CD14-positive monocyte (primary cell): ENCODE results near the gene PARD6G. TPM values are rescaled to one million over a fixed set of nuclear protein-coding genes. Genes with fewer than 3 reads are reported as not detected.

ENCODE experiments used
- DNase-seq, 3 donors: peaks; one replicate each; pipeline ENCODE4 v3.0.0-alpha.2; 2011 to 2022
- H2AFZ ChIP-seq: 2 replicates; pipeline ENCODE4 v1.6.0; 2012; ENCODE audit warnings: mild to moderate bottlenecking, low read depth, low read length, inconsistent platforms; ENCODE audit not compliant: insufficient read depth, poor library complexity, severe bottlenecking
- H3K27ac ChIP-seq, 2 donors: 1 replicate in 1 of 2; 2 replicates in 1 of 2; pipeline ENCODE4 v1.5.1; 2012 to 2013; ENCODE audit warnings: low read length in 2 of 2, control low read depth in 1 of 2, inconsistent platforms in 1 of 2, low read depth in 1 of 2, mild to moderate bottlenecking in 1 of 2
- H3K27me3 ChIP-seq, 2 donors: one replicate each; pipeline versions ENCODE4 v1.6.0 to v1.6.1; 2011 to 2013; ENCODE audit warnings: low read length in 2 of 2; ENCODE audit not compliant: control insufficient read depth in 2 of 2, insufficient read depth in 2 of 2
- H3K36me3 ChIP-seq, 2 donors: replicated peaks in 1 of 2; 1 replicate in 1 of 2; 2 replicates in 1 of 2; pipeline versions ENCODE4 v1.5.1 to v1.6.1; 2012 to 2013; ENCODE audit warnings: low read length in 2 of 2, control low read depth in 1 of 2, inconsistent platforms in 1 of 2, mild to moderate bottlenecking in 1 of 2; ENCODE audit not compliant: insufficient read depth in 2 of 2, control insufficient read depth in 1 of 2
- H3K4me1 ChIP-seq, 2 donors: 1 replicate in 1 of 2; 2 replicates in 1 of 2; pipeline versions ENCODE4 v1.5.1 to v1.6.1; 2012 to 2013; ENCODE audit warnings: low read length in 2 of 2, control low read depth in 1 of 2, inconsistent platforms in 1 of 2, mild to moderate bottlenecking in 1 of 2, moderate library complexity in 1 of 2; ENCODE audit not compliant: insufficient read depth in 2 of 2, control insufficient read depth in 1 of 2
- H3K4me2 ChIP-seq: replicated peaks from 2 replicates; pipeline ENCODE3; 2012; ENCODE audit warnings: low read length, moderate library complexity, mild to moderate bottlenecking; ENCODE audit not compliant: poor library complexity, severe bottlenecking; ENCODE audit errors: extremely low read depth
- H3K4me3 ChIP-seq, 3 experiments: fragments of 200-600 bp in 1 of 3; sonication (generic) in 1 of 3; replicated peaks in 1 of 3; 1 replicate in 2 of 3; 2 replicates in 1 of 3; pipeline ENCODE4 v1.5.1; 2011 to 2013; ENCODE audit warnings: low read length in 3 of 3, mild to moderate bottlenecking in 3 of 3, control low read depth in 2 of 3, low read depth in 2 of 3, inconsistent platforms in 1 of 3, moderate library complexity in 1 of 3
- H3K79me2 ChIP-seq: 2 replicates; pipeline ENCODE4 v1.6.0; 2012; ENCODE audit warnings: mild to moderate bottlenecking, control low read depth, inconsistent platforms, low read length, moderate library complexity; ENCODE audit not compliant: insufficient read depth
- H3K9ac ChIP-seq: 2 replicates; pipeline ENCODE4 v1.6.0; 2017; ENCODE audit warnings: low read length, mild to moderate bottlenecking; ENCODE audit not compliant: insufficient read depth, poor library complexity, severe bottlenecking
- H3K9me3 ChIP-seq, 2 donors: replicated peaks in 1 of 2; 1 replicate in 1 of 2; 2 replicates in 1 of 2; pipeline versions ENCODE4 v1.5.1 to v1.6.1; 2012 to 2013; ENCODE audit warnings: low read length in 2 of 2, control low read depth in 1 of 2; ENCODE audit not compliant: control insufficient read depth in 1 of 2, insufficient read depth in 1 of 2
- H4K20me1 ChIP-seq: 2 replicates; pipeline ENCODE4 v1.6.0; 2012; ENCODE audit warnings: mild to moderate bottlenecking, low read length, control low read depth, moderate library complexity; ENCODE audit not compliant: insufficient read depth
- H3K27ac Mint-ChIP-seq, 7 donors: one replicate each; pipeline ENCODE4 v1.8.0; 2020; ENCODE audit warnings: mild to moderate bottlenecking in 7 of 7, mixed read lengths in 7 of 7, moderate library complexity in 6 of 7, inconsistent platforms in 2 of 7
- H3K27me3 Mint-ChIP-seq, 3 donors: one replicate each; pipeline ENCODE4 v1.8.0; 2021 to 2022; ENCODE audit warnings: low read depth in 3 of 3, mild to moderate bottlenecking in 3 of 3, mixed read lengths in 3 of 3, moderate library complexity in 3 of 3, inconsistent platforms in 1 of 3
- H3K36me3 Mint-ChIP-seq, 2 donors: one replicate each; pipeline ENCODE4 v1.8.0; 2020; ENCODE audit warnings: mixed read lengths in 2 of 2, inconsistent platforms in 1 of 2, mild to moderate bottlenecking in 1 of 2
- H3K4me1 Mint-ChIP-seq: one replicate; pipeline ENCODE4 v1.8.0; 2020; ENCODE audit warnings: mild to moderate bottlenecking, mixed read lengths
- H3K4me3 Mint-ChIP-seq, 2 donors: one replicate each; pipeline ENCODE4 v1.8.0; 2020; ENCODE audit warnings: mild to moderate bottlenecking in 2 of 2, mixed read lengths in 2 of 2, moderate library complexity in 1 of 2
- H3K9me3 Mint-ChIP-seq, 7 donors: one replicate each; pipeline ENCODE4 v1.8.0; 2020 to 2022; ENCODE audit warnings: mixed read lengths in 7 of 7, mild to moderate bottlenecking in 6 of 7, moderate library complexity in 6 of 7, inconsistent platforms in 2 of 7
- CTCF ChIP-seq: fragments of 200-600 bp; IDR thresholded peaks from one replicate; pipeline ENCODE4 v1.8.0; 2022; ENCODE audit warnings: antibody characterized with exemption, mild to moderate bottlenecking
- WGBS: methylation state at CpG from one replicate; pipeline ENCODE4 v1.1.5; 2013; ENCODE audit warnings: missing lambda C conversion rate; ENCODE audit not compliant: insufficient coverage; 5-methylcytosine and 5-hydroxymethylcytosine counted together
- intact Hi-C, 2 donors: fragments of 100-400 bp; cut with micrococcal nuclease; formaldehyde crosslinking; loops; one replicate each; pipeline versions ENCODE4 v1.15.0 to v1.15.1; 2023
- polyA plus RNA-seq, 3 donors: library from polyadenylated mRNA; depleted of rRNA in 1 of 3; unstranded in 2 of 3; stranded (reverse) in 1 of 3; fragments of 300-500 nt in 2 of 3; fragments of >200 nt in 1 of 3; fragmentation: Illumina TruSeq in 2 of 3; gene quantifications; 1 replicate in 2 of 3; 2 replicates in 1 of 3; pipeline ENCODE4 v1.2.3, GENCODE V29; 2012 to 2021

PARD6G gene
- polyA plus RNA-seq, 3 donors, result not detected

GRCh38 chr18:80137137-80137536 lies 110.2 kb downstream of the PARD6G start:
- Mint-ChIP-seq H3K4me3 (no peak overlapping the region), H3K36me3 (peaks cover 68 to 71% of the 10 kb centered on the region in 2 donors), H3K4me1 (no peaks in the 10 kb centered on the region), H3K27me3 (peaks cover 0 to 2% (median 0%) of the 10 kb centered on the region in 3 donors), H3K27ac (peak overlapping the region in 3 of 7 donors; percentile 1 to 7 (median 6)), H3K9me3 (no peaks in the 10 kb centered on the region)
- no peak overlapping the region for H2AFZ ChIP-seq
- H3K4me1 ChIP-seq, result no peaks in the 10 kb centered on the region
- intact Hi-C loops, result no loop called here
- no peak overlapping the region for H3K27ac ChIP-seq
- WGBS, result over 99% methylated on average over 13 of the region's 14 CpGs
- no peak overlapping the region for H3K4me3 ChIP-seq
- no peak overlapping the region for H3K9ac ChIP-seq
- H3K79me2 ChIP-seq, result no peaks in the 10 kb centered on the region
- no peak for DNase-seq
- H3K4me2 ChIP-seq, result no peak overlapping the region
- H3K27me3 ChIP-seq, result no peaks in the 10 kb centered on the region
- no peaks in the 10 kb centered on the region for H3K9me3 ChIP-seq
- no peak for TF ChIP-seq CTCF
- H4K20me1 ChIP-seq, result no peaks in the 10 kb centered on the region
- peaks cover 27 to 65% of the 10 kb centered on the region in 2 donors for H3K36me3 ChIP-seq

- peak overlapping the region in 2 of 7 donors; percentile 57 to 63 for H3K27ac Mint-ChIP-seq
- Histone ChIP-seq H3K27me3 (no peaks in the 10 kb centered on the region), H3K9ac (no peak overlapping the region), H3K4me2 (no peak overlapping the region), H2AFZ (no peak overlapping the region), H3K36me3 (peaks cover 27 to 65% of the 10 kb centered on the region in 2 donors), H3K9me3 (no peaks in the 10 kb centered on the region), H3K4me3 (no peak overlapping the region), H3K79me2 (no peaks in the 10 kb centered on the region), H3K27ac (no peak overlapping the region), H3K4me1 (no peaks in the 10 kb centered on the region), H4K20me1 (no peaks in the 10 kb centered on the region)
- peaks cover 0 to 2% (median 0%) of the 10 kb centered on the region in 3 donors for H3K27me3 Mint-ChIP-seq
- WGBS, result 95% methylated on average over 7 of the region's 8 CpGs
- H3K36me3 Mint-ChIP-seq, result peaks cover 71% of the 10 kb centered on the region in 2 donors
- H3K9me3 Mint-ChIP-seq, result no peaks in the 10 kb centered on the region
- no peak for DNase-seq
- intact Hi-C loops, result no loop called here
- no peaks in the 10 kb centered on the region for H3K4me1 Mint-ChIP-seq
- TF ChIP-seq CTCF, result no peak
- H3K4me3 Mint-ChIP-seq, result no peak overlapping the region
Measured at GRCh38 chr18:80136679-80137078, 110.6 kb downstream of the PARD6G start.
